Common myeloid progenitor, CD34-positive (primary cell): ENCODE results near the gene THEMIS.

Source experiments
- CTCF ChIA-PET: fragments of 350-600 bp; sonication (Branson Sonifier 250); formaldehyde crosslinking; loops from one replicate; lab custom pipeline; 2021; ENCODE audit warnings: antibody characterized with exemption; lab: Charles Lee
- POLR2A ChIA-PET: fragments of 350-600 bp; sonication (Branson Sonifier 250); formaldehyde crosslinking; loops from one replicate; lab custom pipeline; 2021; ENCODE audit warnings: antibody characterized with exemption; lab: Charles Lee
- DNase-seq, 3 donors: peaks; one replicate each; pipeline versions ENCODE4 v3.0.0 to v3.0.0-alpha.2; 2013
- H3K27ac ChIP-seq, 2 experiments: 1 replicate in 1 of 2; 2 replicates in 1 of 2; pipeline ENCODE4 v1.7.0; 2013; ENCODE audit warnings: inconsistent platforms in 2 of 2, low read length in 2 of 2, mild to moderate bottlenecking in 2 of 2, low read depth in 1 of 2, moderate library complexity in 1 of 2; ENCODE audit not compliant: severe bottlenecking in 2 of 2, insufficient read depth in 1 of 2, poor library complexity in 1 of 2
- H3K27me3 ChIP-seq, 5 experiments: replicated peaks in 2 of 5; 1 replicate in 3 of 5; 2 replicates in 2 of 5; pipeline versions ENCODE4 v1.6.1 to v1.7.0; 2013; ENCODE audit warnings: low read length in 4 of 5, mild to moderate bottlenecking in 2 of 5, moderate library complexity in 2 of 5, inconsistent platforms in 1 of 5; ENCODE audit not compliant: insufficient read depth in 5 of 5, control insufficient read depth in 4 of 5
- H3K36me3 ChIP-seq, 4 experiments: 1 replicate in 2 of 4; 2 replicates in 2 of 4; pipeline versions ENCODE4 v1.6.1 to v1.7.0; 2013; ENCODE audit warnings: low read length in 3 of 4, control low read depth in 1 of 4, mild to moderate bottlenecking in 1 of 4; ENCODE audit not compliant: control insufficient read depth in 4 of 4, insufficient read depth in 4 of 4
- H3K4me1 ChIP-seq, 4 experiments: 1 replicate in 3 of 4; 2 replicates in 1 of 4; pipeline versions ENCODE4 v1.6.1 to v1.7.1; 2013; ENCODE audit warnings: low read length in 3 of 4, mild to moderate bottlenecking in 3 of 4, control low read depth in 1 of 4, inconsistent platforms in 1 of 4, moderate library complexity in 1 of 4; ENCODE audit not compliant: control insufficient read depth in 4 of 4, insufficient read depth in 4 of 4; ENCODE audit errors: control extremely low read depth in 1 of 4
- H3K4me3 ChIP-seq, 7 experiments: 1 replicate in 4 of 7; 2 replicates in 3 of 7; pipeline versions ENCODE4 v1.5.1 to v1.7.0; 2013; ENCODE audit warnings: mild to moderate bottlenecking in 7 of 7, low read length in 6 of 7, moderate library complexity in 6 of 7, inconsistent platforms in 2 of 7, low read depth in 2 of 7, control low read depth in 1 of 7; ENCODE audit not compliant: insufficient read depth in 4 of 7, control insufficient read depth in 1 of 7; ENCODE audit errors: extremely low read depth in 1 of 7
- H3K9me3 ChIP-seq, 5 experiments: 1 replicate in 4 of 5; 2 replicates in 1 of 5; pipeline versions ENCODE4 v1.6.1 to v1.7.1; 2013; ENCODE audit warnings: low read length in 4 of 5, mild to moderate bottlenecking in 2 of 5, inconsistent platforms in 1 of 5, low read depth in 1 of 5, moderate library complexity in 1 of 5; ENCODE audit not compliant: control insufficient read depth in 4 of 5, insufficient read depth in 2 of 5; ENCODE audit errors: control extremely low read depth in 1 of 5
- WGBS: methylation state at CpG from one replicate; pipeline ENCODE4 v1.1.5; 2013; ENCODE audit not compliant: insufficient coverage; 5-methylcytosine and 5-hydroxymethylcytosine counted together

Gene THEMIS

GRCh38 chr6:127776320-127776719 is 124.5 kb downstream of the THEMIS start:
- Histone ChIP-seq H3K4me3 (no peak overlapping the region), H3K9me3 (peaks cover 0 to 4% (median 0%) of the 10 kb centered on the region in 5 experiments), H3K27ac (no peak overlapping the region), H3K36me3 (no peaks in the 10 kb centered on the region), H3K27me3 (no peaks in the 10 kb centered on the region), H3K4me1 (no peaks in the 10 kb centered on the region)
- no peak for DNase-seq
- ChIA-PET POLR2A (no interaction called here), CTCF (no interaction called here)
- 86% methylated on average over 1 of the region's 2 CpGs for WGBS

GRCh38 chr6:127775371-127775770 is 125.5 kb downstream of the THEMIS start:
- Histone ChIP-seq H3K36me3 (no peaks in the 10 kb centered on the region), H3K4me1 (no peaks in the 10 kb centered on the region), H3K4me3 (no peak overlapping the region), H3K27ac (no peak overlapping the region), H3K27me3 (no peaks in the 10 kb centered on the region), H3K9me3 (peaks cover 0 to 4% (median 0%) of the 10 kb centered on the region in 5 experiments)
- POLR2A ChIA-PET, result no interaction called here
- WGBS, result no CpG with 5 or more reads among the region's 1 CpG
- no peak for DNase-seq
- CTCF ChIA-PET, result interaction anchor here (0.6 kb wide), 1 partner anchor 644 kb away, joined by 3 read pairs; no protein-coding TSS in a partner anchor

GRCh38 chr6:127768745-127769144 is 132.1 kb downstream of the THEMIS start:
- CTCF ChIA-PET, result no interaction called here
- Histone ChIP-seq H3K4me3 (no peak overlapping the region), H3K36me3 (no peaks in the 10 kb centered on the region), H3K9me3 (peaks cover 0 to 4% (median 0%) of the 10 kb centered on the region in 5 experiments), H3K27ac (no peak overlapping the region), H3K4me1 (no peaks in the 10 kb centered on the region), H3K27me3 (no peaks in the 10 kb centered on the region)
- no peak for DNase-seq
- 87% methylated on average over 3 of the region's 4 CpGs for WGBS
- POLR2A ChIA-PET, result interaction anchor here (0.6 kb wide), 1 partner anchor 512 kb away, joined by 3 read pairs; no protein-coding TSS in a partner anchor

- Histone ChIP-seq H3K9me3 (peaks cover 0 to 4% (median 0%) of the 10 kb centered on the region in 5 experiments), H3K4me3 (no peak overlapping the region), H3K27me3 (no peaks in the 10 kb centered on the region), H3K4me1 (no peaks in the 10 kb centered on the region), H3K36me3 (no peaks in the 10 kb centered on the region), H3K27ac (no peak overlapping the region)
- WGBS, result 71% methylated on average over 1 of the region's 3 CpGs
- ChIA-PET CTCF (no interaction called here), POLR2A (no interaction called here)
- no peak for DNase-seq
Observed at GRCh38 chr6:127768223-127768622, 132.6 kb downstream of the THEMIS start.

- ChIA-PET CTCF (no interaction called here), POLR2A (no interaction called here)
- 100% methylated on average over 1 of the region's 2 CpGs for WGBS
Observed at GRCh38 chr6:127765949-127766348, 134.9 kb downstream of the THEMIS start.

GRCh38 chr6:127762284-127762683 is 138.6 kb downstream of the THEMIS start:
- CTCF ChIA-PET, result no interaction called here
- POLR2A ChIA-PET, result no interaction called here
- H3K4me1 ChIP-seq, result no peaks in the 10 kb centered on the region
- H3K9me3 ChIP-seq, result no peaks in the 10 kb centered on the region
- H3K4me3 ChIP-seq, result no peak overlapping the region
- H3K27ac ChIP-seq, result no peak overlapping the region
- H3K27me3 ChIP-seq, result no peaks in the 10 kb centered on the region
- WGBS, result 83% methylated on average over 1 of the region's 1 CpG
- H3K36me3 ChIP-seq, result no peaks in the 10 kb centered on the region
- no peak for DNase-seq

More at GRCh38 chr6:127765949-127766348, 134.9 kb downstream of the THEMIS start:
- Histone ChIP-seq H3K4me3 (no peak overlapping the region), H3K27me3 (no peaks in the 10 kb centered on the region), H3K27ac (no peak overlapping the region), H3K9me3 (no peaks in the 10 kb centered on the region), H3K4me1 (no peaks in the 10 kb centered on the region), H3K36me3 (no peaks in the 10 kb centered on the region)
- no peak for DNase-seq

GRCh38 chr6:127761084-127761483 is 139.8 kb downstream of the THEMIS start:
- CTCF ChIA-PET, result no interaction called here

More at GRCh38 chr6:127761084-127761483, 139.8 kb downstream of the THEMIS start:
- Histone ChIP-seq H3K4me1 (no peaks in the 10 kb centered on the region), H3K36me3 (no peaks in the 10 kb centered on the region), H3K27me3 (no peaks in the 10 kb centered on the region), H3K4me3 (no peak overlapping the region), H3K9me3 (no peaks in the 10 kb centered on the region), H3K27ac (no peak overlapping the region)
- no peak for DNase-seq
- POLR2A ChIA-PET, result no interaction called here
